GM23338 (cell line): ENCODE data around the gene KLK4. TPM values are rescaled to one million over a fixed set of nuclear protein-coding genes. Genes with fewer than 3 reads are reported as not detected.

Experiments used
- ATAC-seq: fragments of 200-7000 bp; cut with Tn5 transposase; 3 replicates; pipeline ENCODE4 v1.9.1; 2020
- DNase-seq: peaks from one replicate; pipeline ENCODE4 v3.0.0-alpha.2; 2015; ENCODE audit warnings: low spot score
- H2AFZ ChIP-seq: fragments of 200-600 bp; sonication (generic); 2 replicates; pipeline ENCODE4 v1.8.0; 2016; ENCODE audit warnings: antibody characterized with exemption, mild to moderate bottlenecking, moderate library complexity
- H3F3A ChIP-seq: fragments of 200-600 bp; sonication (generic); replicated peaks from 2 replicates; pipeline ENCODE4 v1.8.0; 2017; ENCODE audit warnings: antibody characterized with exemption, mixed run types, low read depth
- H3K27ac ChIP-seq: fragments of 200-600 bp; sonication (generic); 2 replicates; pipeline ENCODE4 v1.6.1; 2016; ENCODE audit warnings: low read depth
- H3K27me3 ChIP-seq: fragments of 200-600 bp; sonication (generic); 2 replicates; pipeline ENCODE4 v1.8.0; 2016; ENCODE audit warnings: mild to moderate bottlenecking, mixed run types, moderate library complexity; ENCODE audit not compliant: insufficient read depth
- H3K36me3 ChIP-seq: fragments of 200-600 bp; sonication (generic); 2 replicates; pipeline ENCODE4 v1.8.0; 2016; ENCODE audit warnings: mild to moderate bottlenecking; ENCODE audit not compliant: insufficient read depth
- H3K4me1 ChIP-seq: fragments of 200-600 bp; sonication (generic); 2 replicates; pipeline ENCODE4 v1.8.0; 2016; ENCODE audit warnings: mild to moderate bottlenecking, moderate library complexity; ENCODE audit not compliant: insufficient read depth
- H3K4me2 ChIP-seq: fragments of 200-600 bp; sonication (generic); 2 replicates; pipeline ENCODE4 v1.7.1; 2017; ENCODE audit warnings: mixed run types
- H3K4me3 ChIP-seq: fragments of 200-600 bp; sonication (generic); 2 replicates; pipeline ENCODE4 v1.6.1; 2016; ENCODE audit warnings: mixed run types
- H3K79me2 ChIP-seq: fragments of 200-600 bp; sonication (generic); replicated peaks from 2 replicates; pipeline ENCODE4 v1.8.0; 2017; ENCODE audit warnings: mild to moderate bottlenecking; ENCODE audit not compliant: insufficient read depth
- H3K9me2 ChIP-seq: fragments of 200-600 bp; sonication (generic); 2 replicates; pipeline ENCODE4 v1.8.0; 2017; ENCODE audit not compliant: insufficient read depth
- H4K20me1 ChIP-seq: fragments of 200-600 bp; sonication (generic); replicated peaks from 2 replicates; pipeline ENCODE4 v1.8.0; 2017; ENCODE audit warnings: mild to moderate bottlenecking; ENCODE audit not compliant: insufficient read depth
- H3K27ac Mint-ChIP-seq: 2 replicates; pipeline ENCODE4 v1.8.0; 2020; ENCODE audit warnings: inconsistent platforms, mild to moderate bottlenecking, moderate library complexity, mixed read lengths
- H3K27me3 Mint-ChIP-seq: 3 replicates; pipeline ENCODE4 v1.8.0; 2022; ENCODE audit warnings: low read depth, mild to moderate bottlenecking, moderate library complexity, mixed read lengths, inconsistent platforms; ENCODE audit not compliant: insufficient read depth, poor library complexity
- H3K36me3 Mint-ChIP-seq: 3 replicates; pipeline ENCODE4 v1.8.0; 2021; ENCODE audit warnings: low read depth, mild to moderate bottlenecking, inconsistent platforms, moderate library complexity, mixed read lengths
- H3K4me1 Mint-ChIP-seq: 3 replicates; pipeline ENCODE4 v1.8.0; 2020; ENCODE audit warnings: mild to moderate bottlenecking, inconsistent platforms, mixed read lengths
- H3K4me3 Mint-ChIP-seq: 3 replicates; pipeline ENCODE4 v1.8.0; 2021; ENCODE audit warnings: moderate library complexity, mild to moderate bottlenecking, inconsistent platforms, mixed read lengths
- H3K9me3 Mint-ChIP-seq: 3 replicates; pipeline ENCODE4 v1.8.0; 2020; ENCODE audit warnings: moderate library complexity, mild to moderate bottlenecking, inconsistent platforms, mixed read lengths
- CREB1 ChIP-seq: fragments of 250-450 bp; sonication (Bioruptor Pico); IDR thresholded peaks from 2 replicates; pipeline ENCODE4 v1.5.0; 2020; ENCODE audit warnings: low read depth, mild to moderate bottlenecking, moderate library complexity
- CTCF ChIP-seq, 2 experiments: fragments of 200-600 bp in 1 of 2; sonication (generic) in 1 of 2; conservative IDR thresholded peaks; 2 replicates each; pipeline versions ENCODE4 v1.5.1 to v1.6.1; 2016 to 2017; ENCODE audit warnings: antibody characterized with exemption in 2 of 2, low read depth in 2 of 2, mild to moderate bottlenecking in 2 of 2, moderate library complexity in 1 of 2
- ETS1 ChIP-seq: IDR thresholded peaks from 2 replicates; pipeline ENCODE4 v1.6.1; 2016; ENCODE audit warnings: antibody characterized with exemption
- EZH2 ChIP-seq: fragments of 200-600 bp; sonication (generic); IDR thresholded peaks from one replicate; pipeline ENCODE4 v1.8.0; 2017; ENCODE audit warnings: antibody characterized with exemption, mild to moderate bottlenecking, low read depth; ENCODE audit not compliant: unreplicated experiment
- JUNB ChIP-seq: IDR thresholded peaks from one replicate; pipeline ENCODE4 v1.6.1; 2016; ENCODE audit warnings: antibody characterized with exemption; ENCODE audit not compliant: unreplicated experiment
- NANOG ChIP-seq: IDR thresholded peaks from 2 replicates; pipeline ENCODE4 v1.6.1; 2016; ENCODE audit warnings: antibody characterized with exemption, borderline replicate concordance
- POLR2AphosphoS5 ChIP-seq: IDR thresholded peaks from 2 replicates; pipeline ENCODE4 v1.6.1; 2016; ENCODE audit warnings: antibody characterized with exemption, low read depth
- REST ChIP-seq: IDR thresholded peaks from one replicate; pipeline ENCODE4 v1.6.1; 2018; ENCODE audit warnings: antibody characterized with exemption; ENCODE audit not compliant: unreplicated experiment
- ZNF114 ChIP-seq: fragments of 250-450 bp; sonication (Bioruptor Pico); IDR thresholded peaks from 2 replicates; pipeline ENCODE4 v1.5.0; 2020; ENCODE audit warnings: mild to moderate bottlenecking, moderate library complexity
- ZNF331 ChIP-seq: fragments of 250-450 bp; sonication (Bioruptor Pico); IDR thresholded peaks from 2 replicates; pipeline ENCODE4 v1.5.0; 2020; ENCODE audit warnings: low read depth, mild to moderate bottlenecking, moderate library complexity
- polyA plus RNA-seq: library from polyadenylated mRNA; unstranded; fragments of >200 nt; fragmentation: Nextera tagmentation; extraction: Ambion mirVana; gene quantifications from 2 replicates; pipeline ENCODE4 v1.2.1, GENCODE V29; 2016
- total RNA-seq: library from RNA; depleted of rRNA; stranded (reverse); fragments of >200 nt; shearing (Covaris generic); gene quantifications from 2 replicates; pipeline ENCODE4 v1.2.3, GENCODE V29; 2014

Gene KLK4
- total and polyA plus RNA-seq, 2 experiments from 2014 or later, result 0.76 to 1.8 TPM

- H3K27ac Mint-ChIP-seq, result no peak overlapping the region
- H3K27me3 Mint-ChIP-seq, result peaks cover 4% of the 10 kb centered on the region
- H3K79me2 ChIP-seq, result no peaks in the 10 kb centered on the region
- ATAC-seq, result no peak
- no peaks in the 10 kb centered on the region for H3K4me1 Mint-ChIP-seq
- no peak overlapping the region for H3K4me3 ChIP-seq
- H3K9me3 Mint-ChIP-seq, result peaks cover 25% of the 10 kb centered on the region
- no peak overlapping the region for H2AFZ ChIP-seq
- H3F3A ChIP-seq, result no peaks in the 10 kb centered on the region
- DNase-seq, result no peak
- no peak overlapping the region for H3K27ac ChIP-seq
- peaks cover 9% of the 10 kb centered on the region; the same call in 1 of the 2 replicates for H3K4me1 ChIP-seq
- no peak overlapping the region for H3K4me3 Mint-ChIP-seq
- no peaks in the 10 kb centered on the region for H3K36me3 ChIP-seq
- H3K36me3 Mint-ChIP-seq, result peaks cover 19% of the 10 kb centered on the region
- no peaks in the 10 kb centered on the region for H3K9me2 ChIP-seq
- H4K20me1 ChIP-seq, result no peaks in the 10 kb centered on the region
- H3K4me2 ChIP-seq, result no peak overlapping the region
- TF ChIP-seq POLR2AphosphoS5, result no peak
- TF ChIP-seq CTCF (conservative IDR thresholded peaks at IDR 0.05; ENCODE audit: low read depth in 2 of 2), result no peak
- TF ChIP-seq ZNF331 (CRISPR knock-in tag), result no peak
- TF ChIP-seq EZH2, result no peak
- TF ChIP-seq JUNB, result no peak
- no peak for TF ChIP-seq CREB1 (CRISPR knock-in tag)
- TF ChIP-seq ZNF114 (CRISPR knock-in tag), result no peak
- TF ChIP-seq REST, result no peak
- no peak for TF ChIP-seq ETS1
- H3K27me3 ChIP-seq, result 0 out of 2 replicates have a peak, but pooled peaks cover 5% of the 10 kb centered on the region
These were observed 37.0 kb downstream of the KLK4 start for GRCh38 chr19:50874211-50874610.

GRCh38 chr19:50873056-50873455 lies 38.1 kb downstream of the KLK4 start, which contains the start of gene KLK2:
TSS of gene KLK2 (plus strand) at chr19:50873439. CDS start at chr19:50873474, 35 bp downstream.
- H3K4me3 ChIP-seq, result no peak within 1 kb of the TSS
- 0 out of 2 replicates have a peak, but pooled peaks cover 6% of the 10 kb centered on the region for H3K27me3 ChIP-seq
- no peaks in the 10 kb centered on the region for H4K20me1 ChIP-seq
- no peaks in the 10 kb centered on the region for H3K4me1 Mint-ChIP-seq
- peaks cover 1% of the 10 kb centered on the region; the same call in 1 of the 2 replicates for H3K9me2 ChIP-seq
- DNase-seq (no peak), ATAC-seq (no peak)
- H3F3A ChIP-seq, result no peaks in the 10 kb centered on the region
- no peaks in the 10 kb centered on the region for H3K36me3 ChIP-seq
- H3K27ac ChIP-seq, result no peak within 1 kb of the TSS
- H2AFZ ChIP-seq, result no peak within 1 kb of the TSS
- H3K27me3 Mint-ChIP-seq, result peaks cover 1% of the 10 kb centered on the region
- no peak within 1 kb of the TSS for H3K27ac Mint-ChIP-seq
- peaks cover 12% of the 10 kb centered on the region for H3K36me3 Mint-ChIP-seq
- peaks cover 36% of the 10 kb centered on the region for H3K9me3 Mint-ChIP-seq
- H3K4me3 Mint-ChIP-seq, result no peak within 1 kb of the TSS
- H3K4me1 ChIP-seq, result peaks cover 9% of the 10 kb centered on the region; the same call in 1 of the 2 replicates
- no peaks in the 10 kb centered on the region for H3K79me2 ChIP-seq
- H3K4me2 ChIP-seq, result no peak within 1 kb of the TSS
- TF ChIP-seq POLR2AphosphoS5 (no peak), ZNF331 (CRISPR knock-in tag) (no peak), CREB1 (CRISPR knock-in tag) (no peak), NANOG (no peak), REST (no peak), EZH2 (no peak), ETS1 (no peak), JUNB (no peak), ZNF114 (CRISPR knock-in tag) (no peak)
